ENCODE measurements around the gene VIT.
A peak's percentile ranks its signal among the peaks of the same experiment; 100 is the strongest.

Gene VIT

DNA sequence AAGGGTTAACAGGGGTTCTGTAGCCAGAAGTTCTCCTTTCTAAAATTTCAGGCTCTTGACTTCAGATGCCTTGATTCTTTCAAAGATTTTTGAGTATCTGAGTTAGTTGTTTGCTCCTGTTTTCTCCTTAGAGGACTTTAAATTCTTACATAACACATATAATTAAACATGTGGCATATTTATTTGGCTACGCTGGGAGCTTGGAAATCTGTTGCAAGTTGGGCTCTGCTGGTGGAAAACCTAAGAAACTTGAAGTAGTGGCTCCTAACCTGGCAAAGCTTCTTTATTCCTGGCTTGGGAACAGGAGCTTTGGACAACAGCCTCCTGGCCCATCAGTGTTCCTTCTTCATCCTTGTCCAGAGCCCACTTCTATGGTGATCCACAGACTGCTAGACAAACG lies 72.6 kb downstream of the VIT start:
- DNase-seq (ENCODE audit: low read depth in 2 of 2) = no peak

DNA sequence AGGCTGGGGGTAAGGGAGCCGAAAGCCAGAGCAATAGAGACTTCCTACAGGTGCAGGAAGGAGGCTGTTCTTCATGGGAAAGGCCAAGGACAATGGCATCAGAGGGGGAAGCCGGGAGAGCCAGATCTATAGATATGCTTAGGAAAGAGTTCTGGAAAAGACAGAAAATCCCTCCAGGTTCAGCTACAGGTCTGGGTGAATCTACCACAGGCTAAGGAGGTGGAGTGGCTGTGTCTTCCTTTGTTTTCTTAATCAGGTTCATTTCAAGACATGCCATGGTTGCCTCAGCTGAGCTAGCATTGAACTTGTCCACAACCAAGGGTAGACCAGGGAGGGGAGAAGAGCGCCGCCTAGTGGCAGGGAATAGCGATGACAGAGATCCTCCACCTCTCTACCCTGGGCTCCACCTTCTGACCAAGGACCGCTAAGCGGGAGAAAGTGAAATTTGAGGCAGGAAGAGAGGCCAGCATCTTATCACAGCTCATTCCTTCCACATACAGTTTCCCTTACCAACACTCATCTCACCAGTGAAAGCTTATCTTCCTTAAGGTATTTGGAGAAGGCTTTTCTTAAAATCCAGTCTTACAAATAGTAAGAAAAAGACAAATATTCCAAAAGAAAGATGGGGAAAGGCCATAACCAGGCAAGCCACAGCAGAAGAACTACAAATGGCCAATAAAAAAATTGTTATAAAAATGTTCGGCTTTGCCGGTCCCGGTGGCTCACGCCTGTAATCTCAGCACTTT lies 74.2 kb downstream of the VIT start:
- DNase-seq (ENCODE audit: low read depth in 2 of 2) = peak in 1 of 2 experiments; percentile 40

DNA sequence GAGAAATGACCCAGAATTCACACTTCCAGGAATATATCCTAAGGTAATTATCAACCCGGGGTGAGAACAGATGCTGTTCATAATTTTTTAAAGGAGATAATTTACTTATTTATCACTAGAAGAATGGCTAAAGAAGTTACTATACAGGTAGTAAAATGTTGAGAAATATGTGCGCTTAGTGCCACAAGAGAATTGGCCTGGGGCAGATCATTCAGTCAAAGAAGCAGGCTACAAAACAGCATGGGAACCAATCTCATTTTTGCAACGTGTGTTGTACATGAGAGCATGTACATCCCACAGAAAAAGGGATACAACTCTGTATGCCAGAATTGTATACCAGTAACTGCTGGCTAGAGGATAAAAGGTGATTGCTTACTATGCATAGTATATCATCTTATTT lies 75.2 kb downstream of the VIT start:
- DNase-seq (ENCODE audit: low read depth in 2 of 2) = no peak

DNA sequence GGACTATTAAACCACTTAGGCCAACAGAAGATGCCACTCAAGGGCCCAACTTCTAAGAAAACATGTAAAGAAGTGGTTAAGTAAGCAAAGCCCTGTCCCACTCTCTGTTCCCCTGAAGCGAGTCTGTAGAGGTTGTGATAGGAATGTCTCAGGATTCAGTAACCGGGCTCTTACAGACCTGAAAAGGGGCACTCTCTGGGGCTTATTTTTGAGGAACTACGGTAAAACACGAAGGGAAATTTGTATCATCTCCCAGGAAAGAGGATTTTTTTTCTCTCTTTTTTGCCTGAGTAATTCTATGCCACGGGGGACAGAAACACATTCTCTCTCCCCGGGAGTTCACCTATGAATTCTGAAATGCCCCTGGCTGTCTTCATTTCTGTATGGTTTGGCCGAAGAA lies 77.4 kb downstream of the VIT start:
- no peak for DNase-seq (ENCODE audit: low read depth in 2 of 2)

DNA sequence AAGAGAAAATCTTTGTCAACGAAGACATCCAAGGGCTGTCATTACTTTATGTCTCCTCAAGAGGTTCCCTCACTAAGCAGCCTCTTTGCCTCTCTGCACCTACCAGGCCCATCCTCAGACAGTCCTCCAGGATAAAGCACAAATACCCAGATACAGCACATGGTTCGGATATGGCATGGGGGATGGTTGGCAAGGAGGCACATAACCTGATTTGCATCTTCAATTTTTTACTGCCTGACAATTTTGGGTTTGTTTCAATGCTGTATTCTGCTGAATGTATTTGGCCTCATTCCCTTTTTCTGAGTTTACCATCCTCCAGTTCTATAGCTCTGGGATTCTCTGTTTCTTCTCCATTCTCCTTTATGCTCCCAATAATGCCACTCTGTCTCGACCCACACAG lies 78.8 kb downstream of the VIT start:
- no peak for DNase-seq (ENCODE audit: low read depth in 2 of 2)

DNA sequence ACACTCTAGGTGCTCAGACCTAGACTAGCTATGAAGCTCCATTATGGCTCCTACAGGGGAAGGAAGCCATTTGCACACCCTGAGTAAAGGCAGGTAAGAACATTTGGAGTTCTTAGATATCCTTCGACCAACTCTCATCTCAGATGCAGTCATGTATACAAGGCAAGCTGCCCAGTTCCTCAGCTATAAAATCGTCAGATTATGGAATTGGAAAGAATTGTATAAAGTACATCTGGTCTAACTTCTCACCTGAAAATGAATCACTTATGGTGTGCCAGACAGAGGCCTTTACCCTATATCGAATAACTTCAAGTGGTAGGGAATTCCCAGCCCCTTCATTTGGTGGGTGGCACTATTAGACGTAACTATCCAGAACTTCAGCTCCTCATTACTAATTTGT lies 79.3 kb downstream of the VIT start:
- no peak for DNase-seq (ENCODE audit: low read depth in 2 of 2)

DNA sequence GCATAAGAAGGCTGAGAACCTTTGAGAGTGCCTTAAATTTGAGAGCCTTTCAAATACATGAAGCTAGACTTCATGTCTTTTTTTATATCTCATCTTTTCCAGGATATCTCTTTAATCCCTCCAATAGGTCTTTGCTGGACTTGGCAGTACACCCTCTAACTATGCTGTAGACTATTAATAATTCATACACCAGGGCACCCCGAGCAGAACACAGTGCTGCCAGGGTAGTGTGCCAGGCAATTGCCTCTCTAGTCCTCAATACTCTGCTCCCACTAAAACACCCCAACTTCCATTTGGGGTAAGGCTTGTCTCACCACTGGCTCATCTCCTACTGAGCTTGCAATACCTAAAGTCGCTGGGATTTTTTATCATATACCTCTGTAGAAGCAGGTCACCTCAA lies 80.8 kb downstream of the VIT start:
- DNase-seq (ENCODE audit: low read depth in 2 of 2) = no peak

DNA sequence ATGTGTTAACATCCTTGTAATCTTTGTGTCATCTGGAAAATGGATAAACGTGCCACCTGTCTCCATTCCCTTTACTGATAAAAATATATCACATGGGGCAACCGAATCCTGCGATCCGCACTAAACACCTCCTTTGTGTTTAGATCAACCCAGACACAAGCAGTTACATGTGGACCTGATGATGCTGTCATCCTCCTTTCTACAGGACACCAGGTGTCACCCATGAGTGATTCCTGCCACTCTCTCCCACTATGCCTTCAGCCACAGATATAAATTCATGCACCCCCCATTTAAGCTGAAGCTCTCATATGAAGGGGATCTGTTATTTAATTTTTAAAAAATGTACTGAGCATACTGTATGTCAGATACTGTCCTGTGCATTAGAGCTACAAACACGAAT lies 81.3 kb downstream of the VIT start:
- DNase-seq (ENCODE audit: low read depth in 2 of 2) = no peak

DNA sequence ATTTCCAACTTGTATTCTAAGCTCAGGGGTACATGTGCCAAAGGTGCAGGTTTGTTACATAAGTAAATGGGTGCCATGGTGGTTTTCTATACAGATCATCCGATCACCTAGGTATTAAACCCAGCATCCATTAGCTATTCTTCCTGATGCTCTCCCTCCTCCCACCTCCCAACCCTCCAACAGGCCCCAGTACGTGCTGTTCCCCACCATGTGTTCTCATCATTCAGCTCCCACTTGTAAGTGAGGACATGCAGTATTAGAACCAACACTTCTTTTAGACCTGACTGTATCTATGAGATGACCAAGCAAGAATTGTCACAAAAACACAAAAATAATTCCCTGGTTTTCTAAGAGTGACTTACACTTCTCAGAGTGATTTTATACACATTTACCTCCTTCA lies 83.0 kb downstream of the VIT start:
- no peak for DNase-seq (ENCODE audit: low read depth in 2 of 2)

DNA sequence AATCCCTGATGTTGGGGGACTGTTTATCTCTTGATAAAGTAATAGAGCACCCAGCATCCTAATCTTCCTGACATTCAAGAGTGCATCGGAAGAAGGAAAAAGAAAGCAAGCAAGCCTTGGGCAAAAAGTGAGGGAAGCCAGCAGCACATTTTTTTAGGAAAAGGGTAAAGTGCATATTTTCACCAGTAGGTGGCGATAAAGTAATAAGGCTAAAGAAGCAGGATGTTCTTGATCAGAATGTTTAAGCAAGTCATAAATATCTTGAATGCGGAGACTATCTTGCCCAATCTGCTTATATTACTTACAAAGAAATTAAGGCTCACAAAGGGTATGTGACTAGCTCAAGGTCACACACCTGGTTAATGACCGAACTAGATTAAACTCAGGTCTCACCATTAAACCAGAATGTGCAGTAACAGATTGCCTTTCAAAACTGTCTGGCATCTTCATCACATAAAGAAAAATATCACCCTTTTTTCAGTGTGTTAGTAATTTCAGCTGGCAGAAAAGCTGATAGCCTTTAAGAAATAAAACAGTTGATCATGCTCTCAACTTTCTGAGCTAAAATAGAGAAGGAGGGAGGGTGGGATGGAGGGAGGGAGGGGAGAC lies 83.8 kb downstream of the VIT start:
- DNase-seq (ENCODE audit: low read depth in 2 of 2) = no peak

DNA sequence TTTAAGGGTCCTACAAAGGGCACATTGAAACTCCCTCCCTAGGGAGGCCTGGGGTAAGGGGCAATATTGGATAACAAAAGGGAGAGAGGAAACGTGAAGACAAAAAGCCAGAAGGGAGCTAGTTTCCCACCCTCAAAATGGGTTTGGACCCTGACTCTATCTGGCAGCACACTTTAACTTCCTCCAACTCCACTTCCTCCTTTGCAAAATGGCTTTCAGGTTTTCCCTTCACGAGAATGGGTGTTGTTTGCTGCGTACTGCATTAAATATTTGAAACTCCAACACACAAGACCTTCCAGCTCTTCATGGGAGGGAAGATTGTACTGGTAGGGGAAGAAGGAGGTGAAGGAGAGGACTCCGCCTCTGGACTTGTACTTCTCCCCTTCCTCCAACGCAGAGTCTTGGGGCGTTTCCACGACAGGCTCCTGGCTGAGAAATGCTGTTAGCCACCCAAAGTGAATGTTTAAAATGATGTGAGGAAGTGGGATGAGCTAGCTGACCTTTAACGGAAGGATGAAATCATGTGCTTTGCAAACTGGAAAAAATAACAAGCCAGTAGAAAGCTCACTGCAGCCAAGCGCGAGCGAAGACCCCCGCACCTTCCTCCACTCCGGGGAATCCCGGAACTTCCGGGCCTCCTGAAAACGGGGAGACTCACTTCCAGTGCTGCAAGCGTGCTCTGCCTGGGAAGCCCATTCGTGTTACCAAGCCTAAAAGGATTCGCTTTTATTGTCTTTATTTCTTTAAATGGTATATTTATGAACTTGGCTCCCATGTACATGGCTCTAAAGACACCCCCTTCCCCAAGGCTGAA lies 85.6 kb downstream of the VIT start:
- no peak for DNase-seq (ENCODE audit: low read depth in 2 of 2)

DNA sequence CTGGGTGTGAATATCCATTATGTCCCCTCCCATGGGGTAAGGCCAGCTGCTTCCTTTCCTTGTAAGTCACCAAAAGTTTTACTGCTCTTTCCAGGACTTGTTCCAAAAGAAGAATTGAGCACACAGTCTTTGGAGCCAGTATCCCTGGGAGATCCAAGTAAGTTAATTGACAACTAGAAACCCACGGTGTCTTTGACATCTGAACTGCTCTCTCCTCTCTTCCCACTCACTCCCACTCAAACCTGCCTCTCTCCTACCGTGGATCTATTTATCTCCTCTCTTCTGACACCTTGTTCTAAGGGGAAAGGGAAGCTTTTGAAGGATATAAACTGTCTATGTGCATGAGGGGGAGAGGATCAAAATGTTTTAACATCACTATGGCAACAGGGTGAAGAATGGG lies 86.7 kb downstream of the VIT start:
- DNase-seq (ENCODE audit: low read depth in 2 of 2) = no peak

DNA sequence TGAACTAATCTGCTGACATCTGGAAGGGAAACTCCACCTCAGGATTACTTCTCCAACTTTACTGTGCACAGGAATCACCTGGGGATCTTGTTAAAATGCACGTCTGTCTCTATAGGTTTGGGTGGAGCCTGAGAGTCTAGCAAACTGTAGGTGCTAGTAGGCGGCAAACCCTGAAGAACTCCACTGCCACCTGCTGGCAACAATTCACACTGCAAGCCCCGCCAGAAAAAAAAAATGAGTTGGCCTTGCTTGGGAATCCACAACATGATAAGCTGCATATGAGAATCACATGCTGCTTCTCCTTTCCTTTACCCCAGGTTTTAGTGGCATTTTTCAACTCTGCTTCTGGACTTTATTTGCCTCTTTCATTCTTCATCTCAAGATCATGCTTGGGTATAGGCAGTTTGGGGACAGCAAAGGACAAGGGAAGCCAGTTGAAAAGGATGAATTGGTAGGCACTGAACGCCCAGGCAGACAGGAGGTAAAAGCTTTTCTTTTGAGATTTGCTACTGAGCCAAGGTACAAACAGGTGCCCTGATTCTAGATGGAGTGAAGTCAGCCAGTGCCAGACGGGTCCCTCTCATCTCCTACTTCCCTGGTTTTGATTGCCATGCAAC lies 88.8 kb downstream of the VIT start:
- peak; percentile 33 to 56 for DNase-seq (ENCODE audit: low read depth in 2 of 2)

DNA sequence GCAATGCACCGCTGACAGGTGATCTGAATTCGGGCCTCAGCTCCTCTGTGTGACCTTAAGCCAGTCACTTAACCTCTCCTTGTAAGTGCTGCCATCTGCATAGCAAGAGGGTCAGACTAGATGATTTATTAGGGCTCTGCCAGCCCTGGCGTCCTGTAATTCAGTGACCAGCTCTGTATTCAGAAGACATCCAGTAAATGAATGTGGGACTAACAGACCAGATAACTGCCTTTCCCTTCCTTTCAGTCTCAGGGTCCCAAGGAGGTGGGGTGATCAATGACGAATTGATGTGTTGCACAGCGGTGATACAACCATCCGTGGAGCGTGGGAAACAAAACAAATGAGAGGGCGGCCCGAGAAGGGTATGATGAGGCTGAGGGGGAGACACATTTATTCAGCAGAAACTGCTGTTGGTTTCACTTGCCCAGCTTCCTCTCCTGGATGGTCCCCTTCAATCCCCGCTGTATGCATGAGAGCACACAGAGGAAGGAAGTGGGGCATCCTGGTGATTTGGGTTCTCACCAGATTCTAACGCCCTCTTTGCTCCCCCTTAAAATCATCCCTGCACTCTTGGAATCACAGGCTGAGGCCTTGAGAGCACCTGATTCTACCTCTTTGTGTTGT lies 92.8 kb downstream of the VIT start:
- DNase-seq (ENCODE audit: low read depth in 2 of 2) = no peak

DNA sequence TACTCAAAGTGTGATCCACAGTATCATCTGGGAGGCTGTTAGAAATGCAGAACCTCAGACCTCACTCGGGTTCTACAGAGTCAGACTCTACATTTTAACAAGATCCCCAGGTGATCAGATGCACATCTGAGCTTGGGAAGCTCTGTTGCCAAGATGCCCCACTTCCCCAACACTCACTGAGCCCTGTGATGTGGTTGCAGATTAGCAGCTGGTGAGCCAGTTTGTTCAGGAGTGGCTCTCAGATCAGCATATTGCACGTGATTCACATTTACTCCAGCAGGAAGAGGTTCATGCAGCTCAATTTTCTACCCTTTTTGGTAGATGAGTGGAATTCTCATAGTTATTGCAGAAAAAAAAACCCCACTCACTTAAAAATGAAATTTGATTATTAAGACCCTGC lies 96.4 kb downstream of the VIT start:
- no peak for DNase-seq (ENCODE audit: low read depth in 2 of 2)

DNA sequence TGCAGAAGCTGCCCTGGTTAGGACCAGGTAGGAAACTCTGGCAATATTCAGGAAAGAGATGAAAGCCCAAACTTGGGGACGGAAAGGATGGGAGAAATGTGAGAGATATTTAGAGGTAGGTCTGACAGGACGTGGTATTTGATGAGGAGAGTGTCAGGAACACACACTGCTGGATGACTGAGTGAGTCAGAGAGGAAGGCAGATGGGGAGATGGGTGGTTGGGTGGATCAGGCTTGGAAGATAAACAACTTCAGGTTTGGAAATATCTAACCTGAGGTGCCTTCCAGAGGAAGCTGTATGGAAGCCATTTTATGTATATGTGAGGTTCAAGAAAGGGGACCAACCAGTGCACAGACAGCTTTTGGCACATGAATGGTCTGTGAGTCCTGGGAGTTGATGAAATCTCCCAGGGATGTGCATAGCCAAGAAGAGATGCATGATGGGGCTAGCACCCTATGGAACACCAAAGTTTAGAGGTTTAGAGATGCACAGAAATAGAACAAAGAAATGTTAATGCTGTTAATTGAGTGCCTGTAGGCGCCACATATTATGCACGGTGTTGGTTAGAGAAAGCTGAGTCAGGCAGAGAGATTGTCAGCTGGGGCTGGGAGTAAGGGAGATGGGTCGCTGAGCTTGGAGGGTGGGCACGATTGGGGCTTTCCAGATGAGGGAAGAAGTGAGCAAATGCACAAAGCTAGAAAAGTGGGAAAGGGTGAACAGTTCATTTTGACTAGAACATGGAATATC lies 101.0 kb downstream of the VIT start:
- DNase-seq (ENCODE audit: low read depth in 2 of 2) = no peak

DNA sequence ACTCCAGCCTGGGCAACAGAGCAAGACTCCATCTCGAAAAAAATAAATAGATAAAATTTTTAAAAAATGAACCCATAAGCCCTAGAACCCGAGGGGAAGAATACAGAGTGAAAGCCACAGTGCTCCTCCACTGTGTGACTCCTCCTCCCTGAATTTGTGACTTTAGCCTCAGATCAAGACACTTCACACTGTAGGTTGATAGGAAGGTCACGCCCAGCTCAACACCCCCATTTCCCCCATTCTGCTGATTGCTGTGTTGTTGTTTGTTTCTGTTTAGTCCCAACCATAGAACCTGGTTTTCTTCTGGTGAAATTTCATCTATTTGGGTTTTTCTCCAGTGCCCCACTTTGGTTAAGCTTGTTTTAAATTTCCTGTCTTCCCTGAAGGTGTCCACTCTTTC lies 102.2 kb downstream of the VIT start:
- DNase-seq (ENCODE audit: low read depth in 2 of 2) = no peak

DNA sequence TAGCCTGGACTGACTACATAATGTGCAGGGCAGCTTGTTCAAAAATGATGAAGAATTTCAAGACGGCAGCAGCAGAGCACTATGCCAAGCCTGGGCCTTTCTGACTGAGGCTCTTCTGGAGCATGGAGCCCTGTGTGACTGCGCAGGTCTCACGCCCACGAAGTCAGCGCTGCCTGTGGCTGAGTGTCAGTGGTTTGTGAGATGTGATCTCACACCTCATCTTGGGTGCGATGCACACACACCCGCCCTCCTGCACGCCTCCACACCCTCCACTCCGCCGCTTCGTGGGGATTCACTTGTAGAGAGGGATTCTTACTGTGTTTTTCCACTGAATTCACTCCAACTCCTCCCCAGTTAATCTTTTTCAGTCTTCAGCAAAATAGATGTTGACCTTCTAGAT lies 103.9 kb downstream of the VIT start:
- DNase-seq (ENCODE audit: low read depth in 2 of 2) = peak; percentile 19 to 44

DNA sequence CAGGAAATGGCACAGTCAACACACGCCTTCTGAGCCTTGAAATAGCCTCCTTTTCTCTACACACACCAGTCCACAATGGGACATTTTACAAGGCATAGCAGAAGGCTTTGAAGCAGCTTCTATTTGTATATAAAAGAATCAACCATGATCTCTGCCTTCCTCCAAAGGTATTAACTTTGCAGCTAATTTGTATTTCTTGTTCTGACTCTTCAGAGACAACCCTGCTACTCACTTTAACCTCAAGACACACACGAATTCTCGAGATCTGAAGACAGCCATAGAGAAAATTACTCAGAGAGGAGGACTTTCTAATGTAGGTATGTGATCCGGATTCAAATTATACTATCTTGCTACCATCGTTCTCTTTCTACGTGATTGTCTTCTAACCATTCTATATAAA lies 104.6 kb downstream of the VIT start:
- no peak for DNase-seq (ENCODE audit: low read depth in 2 of 2)

DNA sequence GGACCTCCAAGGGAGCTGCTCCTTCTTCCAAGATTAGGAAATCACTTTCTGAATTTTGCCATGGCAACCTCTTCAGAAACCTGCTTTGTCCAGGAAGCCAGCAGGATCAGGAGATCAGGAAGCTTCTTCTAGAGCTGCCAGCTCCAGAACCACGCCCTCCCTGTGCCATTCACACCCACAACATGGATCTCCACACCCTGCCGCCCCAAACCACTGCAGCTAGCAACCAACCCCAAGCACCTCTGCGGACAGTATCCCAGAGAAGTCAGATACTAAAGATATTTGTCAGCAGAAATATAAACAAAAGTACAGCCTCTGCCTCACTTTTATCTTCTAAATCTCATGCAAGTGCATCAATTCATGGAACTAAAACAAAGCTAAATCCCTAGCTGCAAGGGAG lies 106.4 kb downstream of the VIT start:
- DNase-seq (ENCODE audit: low read depth in 2 of 2) = no peak

DNA sequence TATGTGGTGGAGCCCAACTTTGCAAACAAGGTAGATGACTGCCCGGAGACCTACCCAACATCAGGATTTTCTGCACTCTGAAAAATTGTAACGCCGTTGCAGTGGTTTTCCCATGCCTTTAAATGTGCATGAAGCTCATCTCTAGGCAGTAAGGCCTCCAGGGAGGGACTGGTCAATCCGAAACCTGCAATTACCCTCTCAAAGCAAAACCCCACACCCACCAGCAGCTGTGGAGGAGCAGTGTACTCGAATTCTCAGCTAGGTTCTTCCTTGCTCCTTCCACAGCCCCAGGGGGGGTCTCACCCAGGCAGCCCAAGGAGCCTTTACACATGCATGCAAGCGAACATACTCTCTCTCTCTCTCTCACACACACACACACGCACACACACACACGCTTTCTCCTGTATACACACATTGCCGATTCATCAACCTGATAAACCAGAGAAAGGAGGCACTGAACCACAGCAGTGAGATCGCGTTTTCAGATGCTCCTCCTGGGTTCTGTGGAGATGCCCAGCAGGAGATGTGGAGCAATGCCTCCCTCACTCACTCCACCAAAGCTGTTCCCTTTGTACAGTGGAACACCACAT lies 109.2 kb downstream of the VIT start:
- no peak for DNase-seq (ENCODE audit: low read depth in 2 of 2)
